PC-9 (cell line): Measurements from ENCODE around the gene MTMR4. TPM values are rescaled to one million over a fixed set of nuclear protein-coding genes. Genes with fewer than 3 reads are reported as not detected.

Experiments
- BruUV-seq: library from RNA; stranded (reverse); fragments of 400-500 nt; replicated peaks from 2 replicates; lab custom pipeline; 2021; lab: Mats Ljungman, UMichigan
- CTCF ChIA-PET: fragments of 300-600 bp; sonication (Branson Sonifier 250); formaldehyde crosslinking; loops from one replicate; lab custom pipeline; 2022; ENCODE audit warnings: antibody characterized with exemption; lab: Charles Lee
- POLR2A ChIA-PET: fragments of 300-600 bp; sonication (Branson Sonifier 250); formaldehyde crosslinking; loops from one replicate; lab custom pipeline; 2022; ENCODE audit warnings: antibody characterized with exemption; ENCODE audit not compliant: unreplicated experiment; lab: Charles Lee
- DNase-seq, 2 experiments: peaks; one replicate each; pipeline versions ENCODE4 v3.0.0 to v3.0.0-alpha.2; 2015 to 2022; ENCODE audit warnings: mixed read lengths in 1 of 2
- H2AFZ ChIP-seq: fragments of 200-600 bp; sonication (generic); 2 replicates; pipeline ENCODE4 v1.8.1; 2017; ENCODE audit warnings: antibody characterized with exemption
- H3F3A ChIP-seq: fragments of 200-600 bp; sonication (generic); 2 replicates; pipeline ENCODE4 v1.8.1; 2017; ENCODE audit warnings: antibody characterized with exemption, mild to moderate bottlenecking, low read depth; ENCODE audit not compliant: insufficient read depth
- H3K27ac ChIP-seq: fragments of 200-600 bp; sonication (generic); 2 replicates; pipeline ENCODE4 v1.6.1; 2016; ENCODE audit warnings: mixed run types
- H3K27me3 ChIP-seq: fragments of 200-600 bp; sonication (generic); 2 replicates; pipeline ENCODE4 v1.6.1; 2016; ENCODE audit warnings: low read depth, mixed run types; ENCODE audit not compliant: insufficient read depth
- H3K36me3 ChIP-seq: fragments of 200-600 bp; sonication (generic); 2 replicates; pipeline ENCODE4 v1.6.1; 2016; ENCODE audit warnings: low read depth, mixed run types
- H3K4me1 ChIP-seq: fragments of 200-600 bp; sonication (generic); replicated peaks from 2 replicates; pipeline ENCODE4 v1.6.1; 2016; ENCODE audit warnings: mixed run types; ENCODE audit not compliant: insufficient read depth
- H3K4me2 ChIP-seq: fragments of 200-600 bp; sonication (generic); 2 replicates; pipeline ENCODE4 v1.6.1; 2017; ENCODE audit warnings: mixed run types
- H3K4me3 ChIP-seq: fragments of 200-600 bp; sonication (generic); 2 replicates; pipeline ENCODE4 v1.6.1; 2016; ENCODE audit warnings: mixed run types
- H3K79me2 ChIP-seq: fragments of 200-600 bp; sonication (generic); 2 replicates; pipeline ENCODE4 v1.6.1; 2017; ENCODE audit warnings: low read depth, mixed run types
- H3K9me2 ChIP-seq: fragments of 200-600 bp; sonication (generic); 2 replicates; pipeline ENCODE4 v1.8.1; 2017; ENCODE audit warnings: mild to moderate bottlenecking; ENCODE audit not compliant: insufficient read depth
- H3K9me3 ChIP-seq: fragments of 200-600 bp; sonication (generic); 2 replicates; pipeline ENCODE4 v1.8.1; 2016; ENCODE audit warnings: low read depth; ENCODE audit not compliant: insufficient read depth
- H4K20me1 ChIP-seq: fragments of 200-600 bp; sonication (generic); 2 replicates; pipeline ENCODE4 v1.8.1; 2017; ENCODE audit not compliant: insufficient read depth
- CTCF ChIP-seq: fragments of 200-600 bp; sonication (generic); conservative IDR thresholded peaks from 2 replicates; pipeline ENCODE4 v1.6.1; 2017; ENCODE audit warnings: mixed run types, antibody characterized with exemption, mild to moderate bottlenecking, moderate library complexity
- EZH2 ChIP-seq: fragments of 200-600 bp; sonication (generic); IDR thresholded peaks from 2 replicates; pipeline ENCODE4 v1.8.0; 2017; ENCODE audit warnings: antibody characterized with exemption, low read depth
- intact Hi-C: fragments of 100-400 bp; cut with micrococcal nuclease; formaldehyde crosslinking; loops from one replicate; pipeline ENCODE4 v1.10.0; 2022; ENCODE audit not compliant: unreplicated experiment
- total RNA-seq: library from RNA; stranded (reverse); gene quantifications from 2 replicates; pipeline ENCODE4 v1.2.3, GENCODE V29; 2021

MTMR4 gene
- total RNA-seq, 1 experiment from 2014 or later = 35.1 TPM

- no peaks in the 10 kb centered on the region for H3K9me2 ChIP-seq
- H2AFZ ChIP-seq = no peak overlapping the region
- H3K9me3 ChIP-seq = no peaks in the 10 kb centered on the region
- BruUV-seq = no TSS peak
- CTCF ChIA-PET = interaction anchor here (1.1 kb wide), 1 partner anchor 15 kb away, joined by 3 read pairs; no protein-coding TSS in a partner anchor
- no peaks in the 10 kb centered on the region for H3K79me2 ChIP-seq
- no peak for TF ChIP-seq EZH2
- no peak for TF ChIP-seq CTCF
- H3K4me3 ChIP-seq = no peak overlapping the region
- peaks cover 21% of the 10 kb centered on the region for H3K27me3 ChIP-seq
- DNase-seq = no peak
- H3K27ac ChIP-seq = no peak overlapping the region
- H3K4me1 ChIP-seq = peaks cover 15% of the 10 kb centered on the region
- no peak overlapping the region for H3K4me2 ChIP-seq
- H4K20me1 ChIP-seq = no peaks in the 10 kb centered on the region
- POLR2A ChIA-PET = no interaction called here
- no peaks in the 10 kb centered on the region for H3K36me3 ChIP-seq
- H3F3A ChIP-seq = peaks cover 13% of the 10 kb centered on the region; the same call in 1 of the 2 replicates
- intact Hi-C loops = no loop called here
Measured at GRCh38 chr17:58533616-58534188, 19.3 kb upstream of the MTMR4 start.

GRCh38 chr17:58532555-58532951, 18.1 kb upstream of the MTMR4 start:
- no peak for TF ChIP-seq CTCF
- TF ChIP-seq EZH2 = no peak
- H3K79me2 ChIP-seq = no peaks in the 10 kb centered on the region
- H3K27ac ChIP-seq = no peak overlapping the region
- no peaks in the 10 kb centered on the region for H3K9me2 ChIP-seq
- no peaks in the 10 kb centered on the region for H3K9me3 ChIP-seq
- H3K4me2 ChIP-seq = peak overlapping the region; percentile 73; the same call in 1 of the 2 replicates
- peaks cover 13% of the 10 kb centered on the region; the same call in 1 of the 2 replicates for H3F3A ChIP-seq
- peaks cover 15% of the 10 kb centered on the region for H3K4me1 ChIP-seq
- DNase-seq = no peak
- no peaks in the 10 kb centered on the region for H3K36me3 ChIP-seq
- CTCF ChIA-PET = no interaction called here
- H2AFZ ChIP-seq = no peak overlapping the region
- POLR2A ChIA-PET = no interaction called here
- H3K27me3 ChIP-seq = peaks cover 21% of the 10 kb centered on the region
- no peak overlapping the region for H3K4me3 ChIP-seq
- intact Hi-C loops = no loop called here
- no peaks in the 10 kb centered on the region for H4K20me1 ChIP-seq
- BruUV-seq = no TSS peak

GRCh38 chr17:58531661-58532554, 17.5 kb upstream of the MTMR4 start:
- CTCF ChIA-PET = no interaction called here
- TF ChIP-seq EZH2 (peak; percentile 93), CTCF (no peak)
- H3K27ac ChIP-seq = no peak overlapping the region

More at GRCh38 chr17:58531661-58532554, 17.5 kb upstream of the MTMR4 start:
- intact Hi-C loops = no loop called here
- BruUV-seq = no TSS peak
- Histone ChIP-seq H3K9me3 (no peaks in the 10 kb centered on the region), H4K20me1 (no peaks in the 10 kb centered on the region), H3K36me3 (no peaks in the 10 kb centered on the region), H3K4me3 (peak overlapping the region; percentile 42; the same call in 1 of the 2 replicates), H3K9me2 (no peaks in the 10 kb centered on the region), H3K79me2 (no peaks in the 10 kb centered on the region), H3K4me1 (peaks cover 15% of the 10 kb centered on the region), H3K27me3 (peaks cover 21% of the 10 kb centered on the region), H3F3A (peaks cover 13% of the 10 kb centered on the region; the same call in 1 of the 2 replicates), H2AFZ (no peak overlapping the region), H3K4me2 (peak overlapping the region; percentile 73)
- peak in 1 of 2 experiments; percentile 55 for DNase-seq
- POLR2A ChIA-PET = interaction anchor here (0.6 kb wide), 1 partner anchor 24 kb away, joined by 3 read pairs; no protein-coding TSS in a partner anchor
